HepG2 (cell line): ENCODE measurements around the gene TSEN54.

Experiments used
- CBX2 ChIP-seq, 2 experiments: fragments of 200-600 bp in 1 of 2; sonication (generic); formaldehyde crosslinking in 1 of 2; IDR thresholded peaks; 2 replicates each; pipeline versions ENCODE4 v1.7.0 to v1.8.1; 2018 to 2022; ENCODE audit warnings: low read depth in 2 of 2, low read length in 1 of 2, mild to moderate bottlenecking in 1 of 2, missing genetic modification reagents in 1 of 2
- EHMT2 ChIP-seq: fragments of 200-600 bp; sonication (generic); IDR thresholded peaks from 2 replicates; pipeline ENCODE4 v1.7.0; 2017; ENCODE audit warnings: antibody characterized with exemption, low read depth, low read length, borderline replicate concordance
- GMEB1 ChIP-seq: sonication (generic); formaldehyde crosslinking; IDR thresholded peaks from 2 replicates; pipeline ENCODE4 v1.5.1; 2020; ENCODE audit warnings: missing genetic modification reagents, mild to moderate bottlenecking, borderline replicate concordance
- HDAC2 ChIP-seq: sonication (generic); formaldehyde crosslinking; IDR thresholded peaks from 2 replicates; pipeline ENCODE4 v1.4.0; 2020; ENCODE audit warnings: missing genetic modification reagents
- MAF1 ChIP-seq: sonication (generic); formaldehyde crosslinking; IDR thresholded peaks from 2 replicates; pipeline ENCODE4 v1.5.0; 2020; ENCODE audit warnings: missing genetic modification reagents, borderline replicate concordance
- MEIS2 ChIP-seq: sonication (generic); formaldehyde crosslinking; IDR thresholded peaks from 2 replicates; pipeline ENCODE4 v1.9.0; 2021; ENCODE audit warnings: mild to moderate bottlenecking, missing genetic modification reagents
- SUZ12 ChIP-seq: fragments of 150-350 bp; IDR thresholded peaks from 2 replicates; pipeline ENCODE4 v1.6.1; 2014; ENCODE audit warnings: low read depth, low read length
- TAF1 ChIP-seq: sonication (generic); formaldehyde crosslinking; IDR thresholded peaks from 2 replicates; pipeline ENCODE4 v1.4.0; 2020; ENCODE audit warnings: missing genetic modification reagents
- USF2 ChIP-seq, 2 experiments: sonication (generic) in 1 of 2; formaldehyde crosslinking in 1 of 2; IDR thresholded peaks; 2 replicates each; pipeline versions ENCODE4 v1.5.1 to v1.6.1; 2011 to 2020; ENCODE audit warnings: borderline replicate concordance in 1 of 2, low read depth in 1 of 2, low read length in 1 of 2, mild to moderate bottlenecking in 1 of 2, missing genetic modification reagents in 1 of 2, moderate library complexity in 1 of 2
- ZBTB7A ChIP-seq: sonication (generic); formaldehyde crosslinking; IDR thresholded peaks from 2 replicates; pipeline ENCODE4 v1.8.0; 2022; ENCODE audit warnings: mild to moderate bottlenecking, missing genetic modification reagents
- ZMYM2 ChIP-seq: sonication (generic); formaldehyde crosslinking; IDR thresholded peaks from 2 replicates; pipeline ENCODE4 v1.8.0; 2022; ENCODE audit warnings: mild to moderate bottlenecking, missing genetic modification reagents

- TF ChIP-seq TAF1 (CRISPR knock-in tag) (no peak), ZBTB7A (CRISPR knock-in tag) (no peak), SUZ12 (no peak), MEIS2 (no peak), ZMYM2 (CRISPR knock-in tag) (no peak), USF2 (IDR thresholded peaks at IDR 0.05; ENCODE audit: low read depth, low read length) (no peak), USF2 (CRISPR knock-in tag; IDR thresholded peaks at IDR 0.05; ENCODE audit: borderline replicate concordance) (no peak), EHMT2 (no peak), CBX2 (IDR thresholded peaks at IDR 0.05; ENCODE audit: low read depth, low read length) (no peak), CBX2 (CRISPR knock-in tag; IDR thresholded peaks at IDR 0.05; ENCODE audit: low read depth) (no peak), HDAC2 (no peak), GMEB1 (CRISPR knock-in tag) (no peak), MAF1 (CRISPR knock-in tag) (no peak)
Measured at GRCh38 chr17:75561927-75562603, 45.7 kb downstream of the TSEN54 start.
